Iris pigment epithelial cell (primary cell): ENCODE data around the gene USP9X.
"Not testable (repeated sequence)": the region's sequence is repeated elsewhere in the genome, so short reads cannot be mapped to it uniquely, and the experiment has no call there.

Source experiments
- DNase-seq: peaks from one replicate; pipeline ENCODE4 v3.0.0-alpha.2; 2011; ENCODE audit warnings: low read depth

The USP9X gene

DNA sequence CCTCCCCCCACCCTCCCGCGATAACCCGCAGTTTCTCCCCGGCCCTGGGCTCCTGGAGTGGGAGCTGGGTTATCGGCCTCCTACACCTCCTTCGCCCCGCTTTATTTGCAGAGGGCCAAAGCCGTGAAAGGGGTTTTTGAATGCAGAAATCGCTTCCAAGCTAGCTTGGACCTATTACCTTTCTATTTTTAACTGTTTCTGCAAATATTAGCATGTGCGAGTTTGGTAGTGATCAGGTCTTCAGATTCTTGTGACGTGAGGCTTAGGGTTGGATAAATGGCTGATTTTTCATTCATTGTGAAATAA, 1.3 kb downstream of the USP9X start:
- no peak for DNase-seq

- no peak for DNase-seq
Measured at GRCh38 chrX:41087201-41087600, 2.0 kb downstream of the USP9X start.

DNA sequence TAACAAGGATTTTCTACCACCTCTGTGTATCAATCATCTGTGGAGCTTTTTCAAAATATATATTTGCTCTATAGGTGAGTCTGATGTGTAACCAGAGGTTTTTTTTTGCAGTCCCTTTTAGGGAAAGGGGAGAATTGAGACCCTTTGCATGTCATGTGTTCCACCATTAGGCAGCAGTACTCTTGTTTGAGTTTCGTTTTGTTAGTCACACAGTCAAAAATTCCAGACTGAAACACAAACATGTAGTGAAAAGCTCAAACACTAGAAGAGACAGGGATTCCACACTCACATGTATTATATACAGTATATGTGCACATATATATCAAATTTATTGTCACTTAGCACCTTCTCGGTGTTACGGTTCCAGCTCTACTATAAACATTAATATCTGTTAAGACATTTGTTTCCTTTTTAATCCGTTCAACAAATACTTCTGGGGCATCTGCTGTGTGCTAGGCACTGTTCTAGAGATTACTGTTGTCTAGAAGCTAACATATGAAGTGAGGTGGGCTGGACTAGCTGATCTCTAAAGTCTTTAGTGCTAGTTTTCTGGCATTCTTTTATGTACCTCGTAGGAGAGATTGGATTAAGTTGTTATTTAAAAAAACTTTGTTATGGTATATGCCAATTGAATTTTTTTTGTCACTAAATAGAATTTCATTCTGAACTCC, 5.5 kb downstream of the USP9X start:
- peak; percentile 47 for DNase-seq

- no peak for DNase-seq
Measured at GRCh38 chrX:41092776-41093175, 7.5 kb downstream of the USP9X start.

DNA sequence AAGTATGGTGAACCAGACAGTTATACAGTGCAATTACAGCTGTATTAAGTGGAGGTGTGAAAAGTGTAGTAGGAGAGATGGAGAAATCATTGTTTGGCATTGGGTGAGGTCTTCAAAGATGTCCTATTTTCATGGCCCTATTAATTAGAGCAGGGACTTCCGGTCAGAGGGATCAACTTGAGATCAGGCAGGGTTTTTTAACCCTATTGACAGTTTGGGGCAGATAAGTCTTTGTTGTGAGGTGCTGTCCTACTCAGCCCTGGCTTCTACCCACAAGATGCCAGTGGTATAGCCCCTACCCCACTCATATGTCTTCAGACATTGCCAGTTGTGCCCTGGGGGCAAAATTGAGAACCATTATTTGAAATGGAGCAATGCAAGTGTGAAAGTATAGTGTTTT, 9.9 kb downstream of the USP9X start:
- no peak for DNase-seq

DNA sequence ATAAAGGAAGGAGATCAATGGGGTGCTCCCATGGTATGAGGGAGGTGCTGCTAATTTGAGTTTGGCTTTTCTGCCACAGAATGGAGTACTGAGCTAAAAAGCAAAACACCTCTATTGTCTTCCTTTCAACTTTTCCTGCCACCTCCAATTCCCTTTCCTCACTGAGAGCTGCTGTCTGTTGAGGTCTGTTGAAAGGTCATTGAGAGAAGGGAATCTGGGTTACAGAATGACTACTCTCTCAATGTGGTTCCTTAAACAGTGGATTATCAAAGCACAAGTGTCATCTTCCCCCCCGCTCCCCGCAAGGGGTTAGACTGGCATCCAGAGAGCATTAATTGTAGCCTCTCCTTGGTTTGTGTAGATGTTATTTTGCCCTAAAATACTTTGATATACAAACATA, 10.7 kb downstream of the USP9X start:
- DNase-seq: no peak

DNA sequence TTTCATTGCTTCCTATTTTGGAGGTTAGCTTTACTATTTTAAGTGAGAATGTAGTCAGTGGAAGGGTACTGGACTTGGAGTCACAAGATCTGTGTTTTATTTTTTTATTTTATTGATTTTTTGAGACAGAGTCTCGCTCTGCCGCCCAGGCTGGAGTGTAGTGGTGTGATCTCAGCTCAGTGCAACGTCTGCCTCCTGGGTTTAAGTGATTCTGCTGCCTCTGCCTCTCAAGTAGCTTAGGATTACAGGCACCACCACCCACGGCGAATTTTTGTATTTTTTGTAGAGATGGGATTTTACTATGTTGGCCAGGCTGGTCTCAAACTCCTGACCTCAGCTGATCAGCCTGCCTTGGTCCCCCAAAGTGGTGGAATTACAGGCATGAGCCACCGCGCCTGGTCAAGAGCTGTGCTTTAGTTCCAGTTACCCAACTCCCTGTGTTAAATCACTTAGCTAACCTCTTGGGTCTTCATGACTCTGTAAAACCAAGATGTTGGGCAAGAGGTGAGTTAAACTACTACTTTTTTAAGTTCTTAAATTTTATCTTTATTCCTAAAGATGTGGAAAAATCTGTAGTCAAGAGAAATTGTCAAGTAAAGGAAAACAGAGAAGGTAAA, 11.2 kb downstream of the USP9X start:
- DNase-seq: peak; percentile 47

DNA sequence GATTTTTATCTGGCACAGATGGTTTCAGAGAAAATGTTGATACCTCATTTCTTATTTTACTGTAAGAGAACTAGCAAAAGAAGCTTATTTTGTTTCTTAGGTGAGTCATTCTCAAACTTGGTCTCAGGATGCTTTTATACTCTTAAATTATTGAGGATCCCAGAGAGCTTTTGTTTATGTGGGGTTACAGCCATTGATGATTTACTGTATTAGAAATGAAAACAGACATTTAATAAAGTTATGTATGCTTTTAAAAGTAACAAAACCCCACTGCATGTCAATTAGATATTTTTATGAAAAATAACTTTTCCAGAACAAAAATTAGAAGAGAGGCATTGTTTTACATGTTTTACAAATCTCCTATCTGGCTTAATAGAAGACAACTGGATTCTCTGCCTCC, 12.1 kb downstream of the USP9X start:
- no peak for DNase-seq

GRCh38 chrX:41100200-41100599, 15.0 kb downstream of the USP9X start:
- no peak for DNase-seq

- DNase-seq: no peak
Measured at GRCh38 chrX:41100819-41101218, 15.6 kb downstream of the USP9X start.

GRCh38 chrX:41105005-41105404, 19.8 kb downstream of the USP9X start:
- no peak for DNase-seq

DNA sequence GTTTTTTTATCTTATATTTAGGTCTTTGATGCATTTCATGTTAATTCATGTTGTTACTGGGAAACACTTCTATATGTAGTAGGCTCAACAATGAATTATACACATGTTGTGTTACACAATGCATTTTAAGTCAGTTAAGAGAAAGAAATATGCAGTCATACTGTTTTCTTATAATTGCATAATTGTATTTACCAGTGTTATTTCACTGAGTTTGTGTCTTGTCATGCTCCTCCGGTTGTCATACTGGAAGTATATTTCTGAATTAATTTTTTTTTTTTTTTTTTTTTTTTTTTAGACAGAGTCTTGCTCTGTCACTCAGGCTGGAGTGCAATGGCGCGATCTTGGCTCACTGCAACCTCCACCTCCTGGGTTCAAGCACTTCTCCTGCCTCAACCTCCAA, 21.0 kb downstream of the USP9X start:
- not testable (repeated sequence) for DNase-seq

DNA sequence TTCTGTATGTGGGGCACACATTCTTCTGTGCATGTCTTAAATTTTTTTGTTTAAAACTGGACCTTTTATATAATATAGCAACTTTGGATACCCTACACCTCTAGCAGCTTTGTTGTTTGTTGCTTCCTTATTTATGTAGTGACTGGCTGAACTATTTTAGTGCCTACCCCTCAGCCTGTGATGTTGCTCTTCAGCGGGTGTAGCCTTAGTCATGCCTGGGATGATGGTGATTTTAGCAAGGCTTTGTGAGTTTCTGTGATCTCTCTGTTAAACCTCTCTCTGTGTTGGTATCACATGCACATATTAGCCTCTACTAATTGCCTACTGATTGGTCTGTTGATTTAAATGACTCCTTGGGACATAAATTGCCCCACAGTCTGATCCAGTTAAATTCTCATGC, 22.8 kb downstream of the USP9X start:
- DNase-seq: no peak

DNA sequence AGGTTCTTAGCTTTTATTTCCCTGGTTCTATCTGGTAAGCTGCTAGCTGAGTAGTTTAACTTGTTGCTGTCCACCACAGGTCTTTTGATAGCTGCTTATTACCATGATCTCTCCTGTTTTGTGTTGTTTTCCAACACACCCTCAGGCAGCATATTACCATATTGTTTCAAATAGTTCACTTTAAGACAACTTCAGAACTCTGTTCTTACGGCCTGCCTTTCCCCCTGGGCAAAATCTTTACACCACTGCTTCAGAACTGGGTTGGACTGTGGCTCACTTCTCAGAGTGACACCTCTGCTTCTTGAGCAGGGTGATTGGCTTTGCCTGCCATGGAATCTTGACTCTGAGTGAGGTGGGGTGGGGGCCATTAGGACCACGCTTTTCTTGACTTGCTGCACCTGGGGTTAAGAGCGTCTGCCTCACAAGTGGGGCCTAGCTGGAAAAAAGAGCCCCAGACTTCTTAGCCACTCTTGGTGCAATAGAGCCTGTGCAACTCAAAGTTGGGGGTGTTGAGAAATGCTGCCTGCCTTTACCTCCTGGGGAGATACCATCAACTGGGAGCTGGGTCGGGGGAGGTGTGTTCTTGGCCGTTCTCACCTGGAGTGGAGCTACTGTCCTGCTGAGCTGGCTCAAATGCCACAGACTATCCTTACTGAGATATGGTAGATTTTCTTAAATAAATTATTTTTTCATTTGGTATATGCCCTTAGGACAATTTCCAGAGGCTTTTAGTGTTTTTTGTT, 23.4 kb downstream of the USP9X start:
- no peak for DNase-seq

DNA sequence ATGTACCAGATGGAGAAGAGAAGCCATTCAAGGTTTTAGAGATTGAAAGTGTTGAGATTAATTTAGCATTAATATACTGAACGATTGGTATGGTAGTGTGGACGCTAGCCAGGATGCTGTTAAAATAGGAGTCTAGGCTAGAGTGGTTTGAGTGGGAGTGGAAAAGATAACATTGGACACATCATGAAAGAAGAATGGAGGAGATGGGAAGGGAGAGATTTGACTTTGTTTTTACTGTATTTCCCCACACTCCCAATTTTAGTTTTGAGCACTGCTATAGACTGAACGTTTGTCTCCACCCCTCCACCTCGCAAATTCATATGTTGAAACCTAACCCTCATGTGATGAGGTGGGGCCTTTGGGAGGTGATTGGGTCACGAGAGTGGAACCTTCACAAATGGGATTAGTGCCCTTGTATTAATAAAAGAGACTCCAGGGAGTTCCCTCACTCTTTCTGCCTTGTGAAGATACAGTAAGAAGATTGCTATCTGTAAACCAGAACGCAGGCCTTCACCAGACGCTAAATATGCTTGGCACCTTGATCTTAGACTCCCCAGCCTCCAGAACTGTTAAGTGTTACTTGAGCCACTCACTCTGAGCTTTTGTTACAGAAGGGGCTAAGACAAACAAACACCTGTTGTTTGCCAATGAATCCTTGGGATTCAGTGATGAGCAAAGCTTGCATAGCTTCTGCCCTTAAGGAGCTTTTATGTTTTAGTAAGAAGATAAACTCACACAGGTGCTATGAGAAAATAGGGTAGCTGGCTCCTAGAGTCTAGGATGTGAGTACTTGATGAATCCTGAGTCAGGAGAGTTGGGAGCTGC, 25.8 kb downstream of the USP9X start:
- DNase-seq: no peak

GRCh38 chrX:41115104-41115425, 29.8 kb downstream of the USP9X start:
- not testable (repeated sequence) for DNase-seq

GRCh38 chrX:41116948-41117347, 31.7 kb downstream of the USP9X start:
- DNase-seq: peak; percentile 15

- no peak for DNase-seq
Measured at GRCh38 chrX:41118156-41118555, 32.9 kb downstream of the USP9X start.

DNA sequence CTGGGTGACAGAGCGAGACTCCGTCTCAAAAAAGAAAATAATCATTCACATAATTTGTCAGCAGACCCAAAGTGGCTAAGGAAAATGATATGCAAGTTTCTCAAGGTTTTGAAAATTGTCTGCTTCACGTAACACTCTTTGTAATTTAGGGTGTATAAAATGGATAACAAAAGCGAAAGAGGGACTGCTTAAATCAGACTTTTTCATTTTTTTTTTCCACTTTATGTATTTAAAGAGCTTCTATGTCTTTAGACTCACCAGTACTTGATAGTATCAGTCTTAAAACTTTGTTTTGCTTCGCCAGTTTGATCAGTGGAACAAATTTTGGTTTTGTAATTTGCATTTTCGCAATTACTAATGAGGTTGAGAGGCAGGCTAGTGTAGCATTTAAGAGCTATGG, 34.6 kb downstream of the USP9X start:
- no peak for DNase-seq

DNA sequence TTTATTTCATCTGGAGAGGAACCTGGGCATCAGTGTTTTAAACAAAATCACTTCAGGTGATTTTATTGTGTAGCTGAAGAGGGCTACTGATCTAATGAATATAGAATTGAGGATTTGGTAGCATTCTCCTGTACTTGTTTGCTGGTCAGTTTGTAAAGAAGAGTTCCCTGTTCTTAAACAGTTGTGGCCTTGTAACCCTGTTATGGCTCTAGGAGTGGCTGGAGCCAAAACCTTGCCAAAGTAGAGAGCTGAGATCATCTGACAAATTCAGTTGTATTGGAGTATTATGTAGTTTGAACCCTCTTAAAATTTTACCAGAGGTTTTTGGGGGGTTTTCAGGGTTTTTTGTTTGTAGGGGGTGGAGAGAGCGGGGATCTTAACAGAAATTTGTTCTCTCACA, 36.5 kb downstream of the USP9X start:
- DNase-seq: no peak

GRCh38 chrX:41122664-41123257, 37.5 kb downstream of the USP9X start:
- DNase-seq: no peak

DNA sequence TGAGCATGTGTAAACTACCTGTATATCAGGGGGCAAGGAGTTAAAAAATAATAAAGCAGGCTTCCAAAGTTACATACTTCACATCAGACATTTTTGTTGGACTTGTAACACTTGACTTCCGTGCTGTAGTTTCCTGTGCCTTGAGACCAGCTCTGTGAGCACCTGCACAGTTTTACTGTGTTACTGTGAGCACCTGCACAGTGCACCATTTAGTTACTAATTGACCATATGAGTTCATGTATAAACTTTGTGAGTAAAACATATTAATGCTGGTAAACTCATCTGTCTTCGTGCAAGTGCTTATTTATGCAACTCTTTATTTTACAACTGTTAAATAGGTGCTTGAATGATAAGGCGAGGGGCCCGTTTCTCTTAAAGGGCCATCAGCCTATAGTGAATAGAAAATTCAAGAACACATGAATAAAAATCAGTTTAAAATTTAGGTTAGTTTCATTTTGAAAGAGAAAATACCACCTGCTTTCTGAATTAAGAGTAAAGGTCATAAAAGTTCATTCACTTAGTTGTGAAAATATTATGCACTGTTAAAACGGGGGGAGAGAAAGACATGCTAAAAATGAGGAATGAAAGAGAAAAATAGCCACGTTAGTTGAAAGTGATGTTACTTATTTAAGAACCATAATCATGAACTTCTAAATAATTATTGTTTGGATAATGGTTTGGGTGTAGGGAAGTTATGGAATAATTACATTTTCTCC, 42.4 kb downstream of the USP9X start:
- no peak for DNase-seq
